GM12875 (cell line): ENCODE results near the gene TRPM5.

Source experiments
- H3K4me3 ChIP-seq: one replicate; pipeline ENCODE4 v1.5.1; 2011; ENCODE audit warnings: low read depth, low read length, control low read depth
- CTCF ChIP-seq: IDR thresholded peaks from 2 replicates; pipeline ENCODE4 v1.5.1; 2011; ENCODE audit warnings: low read depth, mild to moderate bottlenecking, control low read depth, inconsistent platforms, low read length, moderate library complexity, borderline replicate concordance; ENCODE audit not compliant: insufficient read depth

TRPM5 gene

GRCh38 chr11:2395211-2395730 lies 49.0 kb downstream of the TRPM5 start:
- TF ChIP-seq CTCF = no peak
- no peak overlapping the region for H3K4me3 ChIP-seq

DNA sequence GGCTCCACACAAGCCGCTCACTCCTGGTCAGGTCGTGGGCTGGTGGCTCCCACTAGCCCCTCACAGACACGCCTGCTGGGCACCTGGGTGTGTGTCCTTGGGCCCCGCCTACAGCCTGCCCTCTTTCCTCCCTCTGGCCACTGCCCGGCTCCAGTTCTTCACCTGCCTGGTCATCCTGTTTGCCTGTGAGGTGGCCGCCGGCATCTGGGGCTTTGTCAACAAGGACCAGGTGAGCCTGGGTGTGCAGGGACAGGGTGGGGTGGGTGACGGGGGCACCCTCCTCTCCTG lies 49.6 kb downstream of the TRPM5 start:
- H3K4me3 ChIP-seq = no peak overlapping the region
- TF ChIP-seq CTCF = no peak
